ENCODE data around the gene EZR. TPM values are rescaled to one million over a fixed set of nuclear protein-coding genes. Genes with fewer than 3 reads are reported as not detected.
A peak's percentile ranks its signal among the peaks of the same experiment; 100 is the strongest.

Gene EZR
- total and polyA plus RNA-seq, 9 of the 15 experiments (the other 6 are each of a cell fraction or from before 2014, with no cell fraction given) = 36.5 to 162 (median 104) TPM

DNA sequence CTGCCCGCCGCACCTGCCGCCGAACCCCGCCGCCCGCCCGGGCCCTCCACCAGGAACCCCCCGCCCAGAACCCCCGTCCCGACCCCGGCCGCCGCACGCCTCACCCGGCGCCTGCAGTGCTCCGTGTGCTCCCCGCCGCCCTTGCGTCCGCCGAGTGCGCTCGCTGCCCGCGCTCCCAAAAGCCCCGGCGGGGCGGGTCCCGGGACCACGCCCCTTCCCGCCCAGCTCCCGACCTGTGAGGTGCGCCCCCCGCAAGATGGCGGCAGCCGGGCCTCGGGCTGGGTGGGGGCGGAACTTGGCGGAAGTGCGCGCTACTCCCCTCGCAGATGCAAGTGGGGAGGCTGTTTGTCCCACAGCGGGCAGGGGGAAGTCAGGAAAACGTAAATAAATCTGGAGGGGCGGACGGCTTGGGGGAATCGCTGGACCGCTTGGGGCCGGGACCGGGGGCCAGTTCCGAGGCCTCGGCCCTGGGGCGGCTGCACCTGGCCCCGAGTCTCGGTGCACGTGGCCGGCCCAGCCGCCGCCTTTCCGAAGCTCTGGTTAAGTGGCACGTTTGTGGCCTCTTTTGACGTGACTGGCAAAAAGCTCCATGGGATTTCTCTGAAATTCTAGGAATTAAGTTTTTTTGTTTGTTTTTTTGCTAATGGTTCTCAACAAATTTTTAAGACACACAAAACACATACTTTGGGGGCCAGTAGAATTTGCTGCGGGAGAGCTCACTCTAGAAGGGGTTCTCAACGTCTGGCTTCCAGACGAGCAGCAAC, at the start of gene EZR (continued):
- TF ChIP-seq PML (IDR thresholded peaks at IDR 0.05; ENCODE audit: low read length) (peak; percentile 70; the same call in 1 of the 2 replicates), KDM1A (IDR thresholded peaks at IDR 0.05) (peak; percentile 44 to 49; a peak in 1 of 4 replicates), KDM5B (IDR thresholded peaks at IDR 0.05; ENCODE audit: insufficient replicate concordance, low read depth, low read length) (peak; percentile 87), SIN3A (IDR thresholded peaks at IDR 0.05; ENCODE audit: borderline replicate concordance in 2 of 2, control insufficient read depth in 1 of 2, low read depth in 2 of 2, low read length in 2 of 2) (peak; percentile 43 to 88; a peak in 2 of 4 replicates), SAFB2 (IDR thresholded peaks at IDR 0.05; ENCODE audit: borderline replicate concordance, low read depth, low read length, severe bottlenecking) (no peak), TCF3 (CRISPR knock-in tag; IDR thresholded peaks at IDR 0.05) (no peak; the same call in 1 of the 2 replicates), NR4A1 (CRISPR knock-in tag; IDR thresholded peaks at IDR 0.05) (0 out of 2 replicates have a peak, but pooled peaks have one; percentile 53), NR4A1 (tag; IDR thresholded peaks at IDR 0.05) (peak; percentile 91), MAZ (CRISPR knock-in tag; conservative IDR thresholded peaks at IDR 0.05 in 1 of 2, IDR thresholded peaks at IDR 0.05 in 1 of 2) (peak; percentile 90 to 97), HDAC8 (tag; IDR thresholded peaks at IDR 0.05) (peak; percentile 91), NBN (IDR thresholded peaks at IDR 0.05; ENCODE audit: low read depth) (no peak; the same call in 1 of the 2 replicates), ZNF12 (CRISPR knock-in tag; IDR thresholded peaks at IDR 0.05) (peak; percentile 82; the same call in 1 of the 2 replicates), ZNF316 (IDR thresholded peaks at IDR 0.05) (no peak), ZNF24 (IDR thresholded peaks at IDR 0.05) (peak; percentile 18; the same call in 1 of the 2 replicates), BCOR (IDR thresholded peaks at IDR 0.05) (peak; percentile 26; the same call in 1 of the 2 replicates), CBFA2T3 (IDR thresholded peaks at IDR 0.05) (peak; percentile 36; the same call in 1 of the 2 replicates)
- TF ChIP-seq, protein P1, sequence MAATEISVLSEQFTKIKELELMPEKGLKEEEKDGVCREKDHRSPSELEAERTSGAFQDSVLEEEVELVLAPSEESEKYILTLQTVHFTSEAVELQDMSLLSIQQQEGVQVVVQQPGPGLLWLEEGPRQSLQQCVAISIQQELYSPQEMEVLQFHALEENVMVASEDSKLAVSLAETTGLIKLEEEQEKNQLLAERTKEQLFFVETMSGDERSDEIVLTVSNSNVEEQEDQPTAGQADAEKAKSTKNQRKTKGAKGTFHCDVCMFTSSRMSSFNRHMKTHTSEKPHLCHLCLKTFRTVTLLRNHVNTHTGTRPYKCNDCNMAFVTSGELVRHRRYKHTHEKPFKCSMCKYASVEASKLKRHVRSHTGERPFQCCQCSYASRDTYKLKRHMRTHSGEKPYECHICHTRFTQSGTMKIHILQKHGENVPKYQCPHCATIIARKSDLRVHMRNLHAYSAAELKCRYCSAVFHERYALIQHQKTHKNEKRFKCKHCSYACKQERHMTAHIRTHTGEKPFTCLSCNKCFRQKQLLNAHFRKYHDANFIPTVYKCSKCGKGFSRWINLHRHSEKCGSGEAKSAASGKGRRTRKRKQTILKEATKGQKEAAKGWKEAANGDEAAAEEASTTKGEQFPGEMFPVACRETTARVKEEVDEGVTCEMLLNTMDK (IDR thresholded peaks at IDR 0.05; ENCODE audit: borderline replicate concordance, insufficient read depth, low read depth, low read length, poor library complexity, severe bottlenecking) = peak; percentile 35
- TF ChIP-seq, protein P2, sequence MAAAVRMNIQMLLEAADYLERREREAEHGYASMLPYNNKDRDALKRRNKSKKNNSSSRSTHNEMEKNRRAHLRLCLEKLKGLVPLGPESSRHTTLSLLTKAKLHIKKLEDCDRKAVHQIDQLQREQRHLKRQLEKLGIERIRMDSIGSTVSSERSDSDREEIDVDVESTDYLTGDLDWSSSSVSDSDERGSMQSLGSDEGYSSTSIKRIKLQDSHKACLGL (CRISPR knock-in tag; IDR thresholded peaks at IDR 0.05; ENCODE audit: borderline replicate concordance, poor library complexity, severe bottlenecking) = peak; percentile 35
- TF ChIP-seq, protein P3, sequence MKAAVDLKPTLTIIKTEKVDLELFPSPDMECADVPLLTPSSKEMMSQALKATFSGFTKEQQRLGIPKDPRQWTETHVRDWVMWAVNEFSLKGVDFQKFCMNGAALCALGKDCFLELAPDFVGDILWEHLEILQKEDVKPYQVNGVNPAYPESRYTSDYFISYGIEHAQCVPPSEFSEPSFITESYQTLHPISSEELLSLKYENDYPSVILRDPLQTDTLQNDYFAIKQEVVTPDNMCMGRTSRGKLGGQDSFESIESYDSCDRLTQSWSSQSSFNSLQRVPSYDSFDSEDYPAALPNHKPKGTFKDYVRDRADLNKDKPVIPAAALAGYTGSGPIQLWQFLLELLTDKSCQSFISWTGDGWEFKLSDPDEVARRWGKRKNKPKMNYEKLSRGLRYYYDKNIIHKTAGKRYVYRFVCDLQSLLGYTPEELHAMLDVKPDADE (conservative IDR thresholded peaks at IDR 0.05; ENCODE audit: control insufficient read depth, low read depth, low read length) = peak; percentile 76
